Mesendoderm (in vitro differentiated cells): Measurements from ENCODE around the gene LRRC75A. TPM values are rescaled to one million over a fixed set of nuclear protein-coding genes. Genes with fewer than 3 reads are reported as not detected.
"Not testable (repeated sequence)": the region's sequence is repeated elsewhere in the genome, so short reads cannot be mapped to it uniquely, and the experiment has no call there.

ENCODE experiments used
- DNase-seq: peaks from one replicate; pipeline ENCODE4 v3.0.0; 2013
- H2AK5ac ChIP-seq: 2 replicates; pipeline ENCODE4 v1.6.1; 2013; ENCODE audit warnings: low read length, inconsistent platforms
- H2BK120ac ChIP-seq: 2 replicates; pipeline ENCODE4 v1.6.1; 2013; ENCODE audit warnings: low read depth, mild to moderate bottlenecking, low read length, moderate library complexity, mixed read lengths
- H2BK15ac ChIP-seq: replicated peaks from 2 replicates; pipeline ENCODE4 v1.6.1; 2013; ENCODE audit warnings: low read depth, mild to moderate bottlenecking, moderate library complexity
- H2BK5ac ChIP-seq: 2 replicates; pipeline ENCODE4 v1.6.1; 2013; ENCODE audit warnings: low read length, inconsistent platforms
- H3K18ac ChIP-seq: 2 replicates; pipeline ENCODE4 v1.6.1; 2013; ENCODE audit warnings: mild to moderate bottlenecking, low read length, mixed read lengths
- H3K23ac ChIP-seq: one replicate; pipeline ENCODE4 v1.6.1; 2013; ENCODE audit warnings: low read length
- H3K27ac ChIP-seq: 2 replicates; pipeline ENCODE4 v1.5.1; 2013; ENCODE audit warnings: low read depth, mild to moderate bottlenecking, inconsistent platforms, low read length, moderate library complexity
- H3K27me3 ChIP-seq: 2 replicates; pipeline ENCODE4 v1.6.1; 2013; ENCODE audit warnings: low read length, control low read depth, mild to moderate bottlenecking, inconsistent platforms; ENCODE audit not compliant: insufficient read depth, poor library complexity
- H3K36me3 ChIP-seq: 2 replicates; pipeline ENCODE4 v1.6.1; 2013; ENCODE audit warnings: low read length, inconsistent platforms; ENCODE audit not compliant: control insufficient read depth, insufficient read depth
- H3K4ac ChIP-seq: one replicate; pipeline ENCODE4 v1.6.1; 2013; ENCODE audit warnings: low read depth, mild to moderate bottlenecking, low read length, moderate library complexity
- H3K4me1 ChIP-seq: 2 replicates; pipeline ENCODE4 v1.6.1; 2013; ENCODE audit warnings: low read depth, low read length, inconsistent platforms; ENCODE audit not compliant: control insufficient read depth
- H3K4me2 ChIP-seq: 2 replicates; pipeline ENCODE4 v1.6.1; 2013; ENCODE audit warnings: low read length
- H3K4me3 ChIP-seq: 2 replicates; pipeline ENCODE4 v1.5.1; 2013; ENCODE audit warnings: mild to moderate bottlenecking, low read length
- H3K56ac ChIP-seq: one replicate; pipeline ENCODE4 v1.6.1; 2013; ENCODE audit warnings: low read length
- H3K79me1 ChIP-seq: 2 replicates; pipeline ENCODE4 v1.6.1; 2013; ENCODE audit warnings: low read length, inconsistent platforms
- H3K79me2 ChIP-seq: 2 replicates; pipeline ENCODE4 v1.6.1; 2013; ENCODE audit warnings: mild to moderate bottlenecking, low read length; ENCODE audit not compliant: control insufficient read depth, insufficient read depth
- H3K9ac ChIP-seq: 2 replicates; pipeline ENCODE4 v1.6.1; 2013; ENCODE audit warnings: low read length, inconsistent platforms
- H4K5ac ChIP-seq: one replicate; pipeline ENCODE4 v1.6.1; 2013; ENCODE audit warnings: low read length
- H4K8ac ChIP-seq: one replicate; pipeline ENCODE4 v1.6.1; 2013; ENCODE audit warnings: low read depth, mild to moderate bottlenecking, control low read depth, low read length, moderate library complexity
- WGBS: extraction: QIAGEN DNeasy Blood & Tissue Kit; methylation state at CpG from one replicate; pipeline ENCODE4 v1.1.7; 2013; ENCODE audit warnings: low lambda C conversion rate, missing lambda C conversion rate; ENCODE audit not compliant: insufficient coverage; ENCODE audit errors: extremely low coverage; 5-methylcytosine and 5-hydroxymethylcytosine counted together
- small RNA-seq: library from polyadenylated mRNA; stranded (forward); fragments of <200 nt; extraction: miRNeasy Mini kit (QIAGEN cat#:217004); gene quantifications from one replicate; pipeline ENCODE3, GENCODE V24; 2013; ENCODE audit not compliant: insufficient read depth

Gene LRRC75A

GRCh38 chr17:16392491-16392890 lies 99.5 kb downstream of the LRRC75A start:
- not testable (repeated sequence) for H3K23ac ChIP-seq, H3K79me2 ChIP-seq, H4K8ac ChIP-seq, H2AK5ac ChIP-seq, H3K4me1 ChIP-seq, H3K56ac ChIP-seq, H3K9ac ChIP-seq, DNase-seq, H2BK15ac ChIP-seq, H3K27me3 ChIP-seq, H2BK120ac ChIP-seq, H3K27ac ChIP-seq, H3K36me3 ChIP-seq, H3K79me1 ChIP-seq, H3K4me2 ChIP-seq, H3K4ac ChIP-seq, H3K18ac ChIP-seq, H4K5ac ChIP-seq, H2BK5ac ChIP-seq, H3K4me3 ChIP-seq
- WGBS = no CpG with 5 or more reads among the region's 11 CpGs

Small RNAs within 50 kb of the gene (small RNA-seq; reads per million reads assigned to genes)
- gene SNORD49A (not detected), gene SNORD65 (not detected)
